ENCODE measurements around the gene NAXD.

- TF ChIP-seq POLR2A (IDR thresholded peaks at IDR 0.05) (no peak), CTCF (IDR thresholded peaks at IDR 0.05) (no peak), POLR2AphosphoS5 (IDR thresholded peaks at IDR 0.05) (no peak)
These were observed 45.9 kb downstream of the NAXD start for GRCh38 chr13:110661256-110661655.
